Measurements from ENCODE around the gene AUTS2. TPM values are rescaled to one million over a fixed set of nuclear protein-coding genes. Genes with fewer than 3 reads are reported as not detected.

The AUTS2 gene
- polyA plus RNA-seq, result 8.9 TPM

DNA sequence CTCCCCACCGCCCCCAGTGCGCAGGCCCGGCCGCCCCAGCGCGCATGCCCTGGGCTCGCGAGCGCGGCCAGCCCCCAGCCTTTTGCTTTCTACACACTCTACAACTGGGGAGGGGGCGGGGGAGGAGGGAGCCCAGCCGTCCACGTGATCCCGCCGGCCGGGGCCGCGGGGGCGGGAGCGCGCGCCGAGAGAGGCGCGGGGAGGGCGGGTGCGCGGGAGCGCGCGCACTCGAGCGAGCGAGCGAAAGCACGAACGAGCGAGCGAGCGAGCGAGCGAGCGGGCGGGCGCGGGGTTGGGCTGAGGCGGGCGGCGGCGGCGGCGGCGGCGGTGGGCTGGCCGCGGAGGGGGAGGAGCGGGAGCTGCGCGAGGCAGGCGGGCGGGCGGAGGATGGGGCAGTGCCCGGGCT, at the start of gene AUTS2:
TSS of gene AUTS2 (plus strand) at position 395 of the 406 bp plus-strand sequence. CDS start 1,179 bp downstream, outside the sequence.
- Mint-ChIP-seq H3K27me3 (peaks cover 2% of the 10 kb centered on the region), H3K9me3 (no peaks in the 10 kb centered on the region), H3K36me3 (no peaks in the 10 kb centered on the region), H3K4me1 (peaks cover 5 to 8% (median 7%) of the 10 kb centered on the region in 3 donors), H3K27ac (peak within 1 kb of the TSS; percentile 40 to 74 (median 46)), H3K4me3 (peak within 1 kb of the TSS; percentile 88 to 96 (median 90))

DNA sequence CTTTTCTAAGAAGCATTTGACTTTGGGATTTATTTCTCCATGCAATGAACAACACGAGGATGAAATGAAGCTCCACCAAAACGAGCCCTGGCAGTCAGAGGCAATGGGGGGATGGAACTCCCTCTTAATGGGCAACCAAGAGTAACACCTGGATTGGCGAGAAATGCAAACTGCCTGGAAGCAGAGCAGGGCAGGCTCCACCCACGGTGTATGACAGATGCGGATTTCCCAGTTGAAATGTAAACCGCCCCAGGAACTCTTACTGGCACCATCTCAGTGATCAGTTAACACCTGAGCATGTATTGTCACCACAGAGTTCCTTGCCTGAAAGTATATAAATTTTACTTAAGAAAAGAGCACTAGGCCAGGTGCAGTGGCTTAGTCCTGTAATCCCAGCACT, 47.3 kb upstream of the AUTS2 start:
- H3K27me3 Mint-ChIP-seq, result no peaks in the 10 kb centered on the region
- no peaks in the 10 kb centered on the region for H3K4me1 Mint-ChIP-seq
- no peaks in the 10 kb centered on the region for H3K9me3 Mint-ChIP-seq
- no peak overlapping the region for H3K27ac Mint-ChIP-seq
- H3K4me3 Mint-ChIP-seq, result no peak overlapping the region
- H3K36me3 Mint-ChIP-seq, result no peaks in the 10 kb centered on the region

DNA sequence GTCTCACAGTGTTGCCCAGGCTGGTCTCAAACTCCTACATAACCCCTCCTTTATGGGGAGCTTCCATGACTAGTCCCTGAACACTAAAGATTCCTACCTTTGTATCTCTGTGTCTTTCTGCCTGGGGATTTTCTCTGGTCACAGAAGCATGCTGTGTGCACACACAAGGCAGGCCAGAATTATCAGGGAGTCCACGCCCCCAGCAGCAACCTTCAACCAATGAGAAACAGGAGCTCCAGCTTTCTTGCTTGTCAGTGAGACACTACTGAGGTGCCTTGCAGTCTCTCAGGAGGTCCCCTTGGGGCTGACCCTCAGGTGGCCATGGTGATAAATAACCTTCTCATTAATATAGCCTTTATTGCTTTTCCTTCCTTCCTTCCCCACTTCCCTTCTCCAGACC, 45.1 kb upstream of the AUTS2 start:
- Mint-ChIP-seq H3K27me3 (no peaks in the 10 kb centered on the region), H3K36me3 (no peaks in the 10 kb centered on the region), H3K4me3 (no peak overlapping the region), H3K4me1 (no peaks in the 10 kb centered on the region), H3K9me3 (no peaks in the 10 kb centered on the region), H3K27ac (no peak overlapping the region)

DNA sequence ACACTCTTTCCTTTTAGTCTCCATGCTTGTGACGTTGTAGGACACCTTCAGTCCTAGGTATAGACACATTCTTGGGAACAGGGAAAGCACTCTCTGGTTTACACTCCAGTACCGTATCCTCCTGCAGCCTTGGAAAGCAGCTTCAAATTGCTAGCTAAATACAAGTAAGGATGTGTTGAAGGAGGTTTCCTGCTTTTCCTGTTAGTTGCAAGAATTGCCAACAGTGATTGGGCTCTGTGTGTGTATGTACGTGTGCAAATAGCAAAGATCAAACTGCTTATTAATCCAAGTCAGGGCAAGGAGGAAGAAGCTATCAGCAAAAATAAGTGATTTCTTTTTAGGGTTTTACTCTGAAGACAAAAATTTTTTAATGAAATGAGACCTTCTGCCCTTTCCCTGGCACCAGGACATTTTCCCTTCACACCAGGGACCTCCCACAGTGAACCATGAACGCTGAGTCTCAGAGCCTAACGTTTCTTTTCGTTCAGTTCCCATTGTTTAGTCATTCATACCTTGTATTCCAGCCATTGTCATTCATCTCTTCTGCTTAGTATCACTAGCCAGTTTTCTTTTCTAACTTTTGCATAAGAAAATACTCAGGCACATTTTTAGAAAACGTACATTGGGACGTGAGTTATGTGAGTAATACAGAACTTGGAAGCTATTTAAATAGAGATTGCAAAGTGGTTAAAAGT, 36.9 kb upstream of the AUTS2 start:
- Mint-ChIP-seq H3K4me3 (no peak overlapping the region), H3K36me3 (peaks cover 1% of the 10 kb centered on the region), H3K27ac (no peak overlapping the region), H3K4me1 (peaks cover 0 to 2% (median 0%) of the 10 kb centered on the region in 3 donors), H3K27me3 (no peaks in the 10 kb centered on the region), H3K9me3 (no peaks in the 10 kb centered on the region)

DNA sequence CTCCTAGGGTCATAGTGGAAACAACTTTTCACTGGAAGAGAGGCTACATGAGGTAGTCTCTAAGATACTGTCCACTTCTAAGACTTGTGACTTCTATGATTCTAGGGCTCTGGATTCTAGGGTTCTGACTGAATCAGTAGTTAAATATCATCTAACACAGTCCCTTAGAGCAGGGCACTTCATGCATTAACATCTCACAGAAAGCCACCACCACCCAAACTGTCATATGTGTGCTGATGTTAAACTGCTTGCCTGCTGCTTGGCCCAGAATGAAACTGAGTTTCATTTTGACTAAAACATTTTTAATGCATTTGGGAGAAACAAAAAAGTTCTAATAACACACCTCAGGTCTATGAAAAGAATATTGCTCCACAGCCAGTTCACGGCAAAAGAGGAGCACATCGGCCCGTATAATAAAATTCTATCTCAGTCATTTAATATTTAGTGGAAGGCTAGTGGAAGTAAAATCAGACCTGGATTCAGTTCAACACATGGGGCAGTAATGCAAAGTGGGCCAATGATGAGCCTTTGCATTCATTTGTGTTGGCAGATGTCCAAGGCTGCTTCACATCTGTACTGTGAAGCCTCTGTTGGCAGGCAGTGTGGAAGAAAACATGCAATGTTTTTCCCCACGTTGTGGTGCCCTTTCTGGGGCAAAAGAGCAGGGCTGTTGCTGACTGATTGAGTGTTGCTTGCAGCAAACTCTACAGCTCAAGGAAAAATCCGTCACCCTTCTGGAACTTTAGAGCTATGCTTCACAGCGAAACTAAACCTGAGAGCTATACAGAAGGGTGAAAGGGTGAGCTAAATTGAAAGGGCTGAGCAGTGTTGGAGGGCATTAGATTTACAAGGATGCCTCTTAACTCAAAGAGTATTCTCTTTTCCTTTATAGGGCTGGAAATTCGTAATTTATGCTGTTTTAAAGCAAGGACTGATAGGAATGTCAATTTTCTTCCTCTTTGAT, 33.5 kb upstream of the AUTS2 start:
- Mint-ChIP-seq H3K27me3 (peaks cover 3% of the 10 kb centered on the region), H3K27ac (no peak overlapping the region), H3K4me1 (peaks cover 0 to 2% (median 0%) of the 10 kb centered on the region in 3 donors), H3K36me3 (peaks cover 1% of the 10 kb centered on the region), H3K9me3 (no peaks in the 10 kb centered on the region), H3K4me3 (no peak overlapping the region)

DNA sequence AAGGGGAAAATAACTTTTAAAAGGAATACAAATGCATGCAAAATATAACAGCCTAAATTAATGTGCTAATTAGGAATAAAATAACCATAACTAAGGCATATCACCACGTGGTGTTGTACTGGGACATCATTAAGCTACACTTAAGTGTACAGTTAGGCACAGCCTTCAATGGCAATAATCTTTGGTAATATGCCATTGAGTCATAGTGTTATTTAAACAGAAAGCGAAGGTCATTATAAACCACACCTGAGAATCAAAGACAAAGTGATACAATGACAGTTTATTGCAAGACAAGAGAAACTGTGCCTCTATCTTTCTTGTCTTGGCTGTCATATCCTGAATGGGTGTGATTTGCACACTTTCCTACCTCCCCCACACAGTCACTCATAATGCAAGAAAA, 30.5 kb upstream of the AUTS2 start:
- Mint-ChIP-seq H3K36me3 (peaks cover 1% of the 10 kb centered on the region), H3K9me3 (no peaks in the 10 kb centered on the region), H3K27ac (no peak overlapping the region), H3K4me1 (no peaks in the 10 kb centered on the region), H3K27me3 (peaks cover 3% of the 10 kb centered on the region), H3K4me3 (no peak overlapping the region)

DNA sequence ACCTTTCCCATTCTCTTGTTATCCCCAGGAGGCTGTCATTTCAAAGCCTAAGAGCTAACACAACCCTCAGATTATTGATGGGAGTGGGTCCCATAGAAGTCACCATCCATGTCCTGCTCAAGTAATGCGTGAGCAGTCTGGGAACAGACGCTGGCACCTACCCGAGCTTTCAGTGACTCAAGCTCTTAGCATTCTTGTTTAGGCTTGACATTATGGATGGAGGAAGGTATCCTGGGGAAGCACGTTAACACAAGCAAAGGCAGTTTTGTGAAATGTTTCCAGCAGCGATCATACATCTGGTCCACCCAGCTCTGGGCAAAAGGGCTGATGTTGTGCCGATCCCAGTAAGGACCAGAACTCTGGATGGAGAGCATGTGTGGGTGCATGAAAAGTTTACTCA, 30.0 kb upstream of the AUTS2 start:
- Mint-ChIP-seq H3K36me3 (peaks cover 1% of the 10 kb centered on the region), H3K27me3 (peaks cover 3% of the 10 kb centered on the region), H3K4me1 (no peaks in the 10 kb centered on the region), H3K9me3 (no peaks in the 10 kb centered on the region), H3K27ac (no peak overlapping the region), H3K4me3 (no peak overlapping the region)

DNA sequence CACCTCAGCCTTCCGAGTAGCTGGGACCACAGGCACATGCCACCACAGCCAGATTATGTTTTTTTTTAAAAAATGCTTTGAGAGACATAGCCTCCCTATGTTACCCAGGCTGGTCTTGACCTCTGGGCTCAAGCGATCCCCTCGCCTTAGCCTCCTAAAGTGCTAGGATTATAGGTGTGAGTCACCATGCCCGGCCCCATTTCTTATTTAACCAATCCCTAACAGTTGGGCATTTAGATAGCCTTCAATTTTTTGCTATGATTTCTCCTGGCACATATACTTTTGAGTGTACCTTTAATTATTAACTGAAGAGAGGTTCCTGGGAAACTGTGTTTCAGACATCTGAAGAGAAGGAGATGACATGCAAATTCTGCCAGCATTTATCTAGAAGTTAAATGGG, 22.6 kb upstream of the AUTS2 start:
- no peaks in the 10 kb centered on the region for H3K36me3 Mint-ChIP-seq

DNA sequence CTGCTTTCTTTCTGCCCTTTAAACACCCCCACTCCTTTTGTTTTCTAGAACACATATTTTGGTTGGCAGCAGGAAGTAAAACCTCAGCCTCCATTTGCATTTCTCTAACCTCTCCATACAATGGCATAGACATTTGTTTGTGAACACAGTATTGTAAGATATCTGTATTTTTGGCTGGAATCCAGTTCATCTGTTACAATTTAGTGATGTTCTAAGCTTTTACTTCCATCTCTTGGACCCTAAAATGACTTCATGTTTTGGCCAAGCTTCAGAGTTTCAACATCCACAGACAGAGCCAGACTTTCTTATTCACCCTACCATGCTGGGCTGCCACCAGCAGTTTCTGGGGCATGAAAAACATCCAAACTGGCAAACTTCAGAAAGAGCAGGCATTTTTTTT, 21.1 kb upstream of the AUTS2 start:
- Mint-ChIP-seq H3K9me3 (peaks cover 0 to 3% (median 2%) of the 10 kb centered on the region in 3 donors), H3K4me3 (no peak overlapping the region), H3K27me3 (peaks cover 4% of the 10 kb centered on the region), H3K36me3 (no peaks in the 10 kb centered on the region), H3K27ac (no peak overlapping the region), H3K4me1 (peaks cover 0 to 3% (median 0%) of the 10 kb centered on the region in 3 donors)

More for the DNA sequence above, 22.6 kb upstream of the AUTS2 start:
- no peak overlapping the region for H3K4me3 Mint-ChIP-seq
- peaks cover 0 to 2% (median 0%) of the 10 kb centered on the region in 3 donors for H3K9me3 Mint-ChIP-seq
- no peak overlapping the region for H3K27ac Mint-ChIP-seq
- H3K4me1 Mint-ChIP-seq, result peaks cover 0 to 3% (median 0%) of the 10 kb centered on the region in 3 donors
- H3K27me3 Mint-ChIP-seq, result peaks cover 4% of the 10 kb centered on the region

DNA sequence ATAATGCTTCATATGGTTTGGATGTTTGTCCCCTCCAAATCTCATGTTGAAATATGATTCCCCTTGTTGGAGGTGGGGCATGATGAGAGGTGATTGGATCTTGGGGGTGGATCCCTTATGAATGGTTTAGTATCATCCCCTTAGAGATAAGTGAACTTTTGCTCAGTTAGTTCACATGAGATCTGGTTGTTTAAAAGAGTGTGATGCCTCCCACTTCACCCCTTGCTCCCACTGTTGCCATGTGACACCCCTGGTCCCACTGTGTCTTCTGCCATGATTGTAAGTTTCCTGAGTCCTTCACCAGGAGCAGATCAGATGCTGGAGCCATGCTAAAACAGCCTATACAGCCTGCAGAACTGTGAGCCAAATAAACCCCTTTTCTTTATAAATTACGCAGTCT, 13.1 kb upstream of the AUTS2 start:
- H3K27me3 Mint-ChIP-seq, result peaks cover 9% of the 10 kb centered on the region
- H3K36me3 Mint-ChIP-seq, result no peaks in the 10 kb centered on the region
- peaks cover 0 to 3% (median 2%) of the 10 kb centered on the region in 3 donors for H3K9me3 Mint-ChIP-seq
- H3K4me1 Mint-ChIP-seq, result no peaks in the 10 kb centered on the region
- peak overlapping the region in 1 of 3 donors; percentile 52 for H3K27ac Mint-ChIP-seq
- H3K4me3 Mint-ChIP-seq, result no peak overlapping the region

DNA sequence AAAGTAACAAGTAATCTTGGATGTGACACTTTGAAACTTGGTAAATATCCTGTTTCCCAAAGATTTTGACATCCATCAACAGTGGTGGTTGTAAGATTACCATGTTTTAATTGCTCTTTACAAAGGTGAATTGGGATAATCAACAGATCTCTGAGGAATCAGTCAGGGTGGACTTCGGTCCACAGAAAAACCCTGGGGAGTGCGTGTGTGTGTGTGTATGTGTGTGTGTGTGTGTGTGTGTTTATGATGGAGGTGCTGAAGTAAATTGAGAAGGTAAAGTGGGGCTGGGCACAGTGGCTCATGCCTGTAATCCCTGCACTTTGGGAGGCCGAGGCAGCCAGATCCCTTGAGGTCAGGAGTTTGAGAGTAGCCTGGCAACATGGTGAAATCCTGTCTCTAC, 12.0 kb upstream of the AUTS2 start:
- no peaks in the 10 kb centered on the region for H3K36me3 Mint-ChIP-seq
- no peak overlapping the region for H3K27ac Mint-ChIP-seq
- H3K27me3 Mint-ChIP-seq, result peaks cover 9% of the 10 kb centered on the region
- H3K4me3 Mint-ChIP-seq, result peak overlapping the region in 1 of 4 donors; percentile 31
- no peaks in the 10 kb centered on the region for H3K4me1 Mint-ChIP-seq
- H3K9me3 Mint-ChIP-seq, result peaks cover 0 to 7% (median 3%) of the 10 kb centered on the region in 3 donors

DNA sequence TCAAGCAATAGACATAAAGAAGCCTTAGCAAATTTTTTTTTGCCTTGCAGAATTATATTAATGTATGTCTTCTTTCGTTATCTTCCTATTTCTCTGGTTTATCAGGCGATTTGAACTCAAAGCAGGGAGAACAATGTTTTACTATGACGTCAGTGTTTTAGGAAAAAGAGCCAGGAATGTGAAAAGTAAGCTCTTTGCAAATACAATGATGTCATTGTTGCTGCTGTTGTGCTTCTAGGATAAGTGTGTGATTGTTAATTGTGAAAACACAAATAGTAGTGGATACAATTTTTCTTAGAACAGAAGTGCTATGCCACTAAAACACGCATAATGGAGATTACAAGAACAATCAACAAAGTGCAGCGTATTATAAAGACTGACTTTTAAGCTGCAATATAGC, 9.5 kb upstream of the AUTS2 start:
- H3K4me3 Mint-ChIP-seq, result no peak overlapping the region
- no peak overlapping the region for H3K27ac Mint-ChIP-seq
- H3K27me3 Mint-ChIP-seq, result peaks cover 9% of the 10 kb centered on the region
- no peaks in the 10 kb centered on the region for H3K4me1 Mint-ChIP-seq
- peaks cover 0 to 7% (median 3%) of the 10 kb centered on the region in 3 donors for H3K9me3 Mint-ChIP-seq
- no peaks in the 10 kb centered on the region for H3K36me3 Mint-ChIP-seq

DNA sequence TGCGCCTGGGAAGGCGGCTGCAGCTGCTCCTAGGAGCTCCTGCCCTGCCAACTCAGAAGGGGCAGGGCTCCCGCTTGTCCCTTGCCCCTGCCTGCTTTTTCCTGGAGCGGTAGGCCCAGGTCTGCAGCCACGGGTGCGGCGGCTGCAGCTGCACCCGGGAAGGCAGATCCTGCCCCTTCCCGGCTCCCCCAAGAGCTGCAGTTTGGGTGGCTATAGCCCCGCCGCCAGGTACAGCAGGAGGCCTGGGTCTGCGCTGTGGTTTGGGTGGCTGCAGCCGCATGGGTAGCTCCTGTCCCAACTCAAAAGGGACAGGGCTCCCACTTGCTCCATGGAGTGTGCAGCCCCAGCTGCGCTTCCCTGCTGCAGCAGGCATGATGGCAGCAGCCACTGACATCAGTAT, 6.5 kb upstream of the AUTS2 start:
- Mint-ChIP-seq H3K36me3 (no peaks in the 10 kb centered on the region), H3K27me3 (peaks cover 4% of the 10 kb centered on the region), H3K9me3 (peaks cover 0 to 7% (median 3%) of the 10 kb centered on the region in 3 donors), H3K27ac (no peak overlapping the region), H3K4me1 (peaks cover 0 to 3% (median 2%) of the 10 kb centered on the region in 3 donors), H3K4me3 (no peak overlapping the region)

DNA sequence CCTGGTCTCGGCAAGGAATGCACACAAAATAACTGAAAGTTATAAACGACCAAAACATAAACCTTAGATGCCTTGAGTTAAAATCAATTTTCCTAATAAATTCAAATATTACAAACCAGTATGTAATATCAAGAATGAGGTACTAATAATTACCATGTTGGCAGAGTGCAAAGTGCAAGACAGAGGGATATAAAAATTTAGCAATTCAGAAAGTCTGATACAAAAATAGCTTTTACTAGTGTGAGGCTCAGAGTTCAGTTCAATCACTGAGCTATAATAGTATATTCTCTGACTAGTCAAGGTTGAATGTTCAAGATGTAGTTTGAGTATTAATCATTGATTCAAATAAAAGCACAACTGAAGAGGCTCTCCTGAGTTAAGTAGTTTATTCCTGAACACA, 4.8 kb upstream of the AUTS2 start:
- peaks cover 0 to 7% (median 3%) of the 10 kb centered on the region in 3 donors for H3K9me3 Mint-ChIP-seq
- no peak overlapping the region for H3K27ac Mint-ChIP-seq
- peaks cover 3% of the 10 kb centered on the region for H3K27me3 Mint-ChIP-seq
- peak overlapping the region in 1 of 4 donors; percentile 39 for H3K4me3 Mint-ChIP-seq
- no peaks in the 10 kb centered on the region for H3K36me3 Mint-ChIP-seq
- H3K4me1 Mint-ChIP-seq, result peaks cover 4 to 6% (median 5%) of the 10 kb centered on the region in 3 donors

DNA sequence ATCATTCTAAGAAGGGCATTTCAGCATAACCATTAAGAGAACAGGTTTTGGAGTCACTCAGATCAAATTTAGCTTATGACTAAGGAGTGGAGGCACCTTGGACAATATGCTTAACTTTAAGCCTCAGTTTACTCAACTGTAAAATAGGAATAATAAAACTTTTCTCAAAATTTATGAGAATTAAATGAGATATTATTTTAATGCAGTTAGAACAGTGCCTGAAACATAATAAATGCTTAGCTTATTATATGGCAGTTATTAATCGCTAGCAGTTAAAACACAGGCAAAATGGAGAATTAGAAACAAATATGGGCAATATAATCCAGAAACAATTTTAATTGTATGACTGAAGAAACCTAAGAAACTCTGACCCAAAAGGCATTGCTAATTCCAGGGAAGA, 2.9 kb upstream of the AUTS2 start:
- Mint-ChIP-seq H3K4me3 (peak overlapping the region in 1 of 4 donors; percentile 89), H3K9me3 (peaks cover 0 to 7% (median 3%) of the 10 kb centered on the region in 3 donors), H3K36me3 (no peaks in the 10 kb centered on the region), H3K4me1 (peaks cover 5 to 8% (median 7%) of the 10 kb centered on the region in 3 donors), H3K27me3 (peaks cover 2% of the 10 kb centered on the region), H3K27ac (no peak overlapping the region)

Data from IgD-negative memory B cell (primary cell).